GM19324 (cell line): ENCODE measurements around the gene FCRLA.
"Not testable (repeated sequence)": the region's sequence is repeated elsewhere in the genome, so short reads cannot be mapped to it uniquely, and the experiment has no call there.

Experiments
- ATAC-seq: cut with Tn5 transposase; IDR thresholded peaks from one replicate; pipeline ENCODE4 v1.9.1; 2021; ENCODE audit warnings: mild to moderate bottlenecking, moderate library complexity; ENCODE audit not compliant: unreplicated experiment, low FRiP score

Gene FCRLA

DNA sequence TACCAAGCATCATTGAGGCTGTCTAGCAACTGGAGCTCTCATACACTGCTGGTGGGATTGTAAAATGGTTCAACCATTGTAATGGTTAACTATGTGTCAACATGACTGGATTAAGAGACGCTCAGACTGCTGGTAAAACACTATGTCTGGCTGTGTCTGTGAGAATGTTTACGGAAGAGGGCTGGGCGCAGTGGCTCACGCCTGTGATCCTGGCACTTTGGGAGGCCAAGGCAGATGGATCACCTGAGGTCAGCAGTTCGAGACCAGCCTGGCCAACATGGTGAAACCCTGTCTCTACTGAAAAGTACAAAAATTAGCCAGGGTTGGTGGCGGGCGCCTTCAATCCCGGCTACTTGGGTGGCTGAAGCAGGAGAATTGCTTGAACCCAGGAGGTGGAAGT, 4.8 kb upstream of the FCRLA start:
- ATAC-seq = no peak

DNA sequence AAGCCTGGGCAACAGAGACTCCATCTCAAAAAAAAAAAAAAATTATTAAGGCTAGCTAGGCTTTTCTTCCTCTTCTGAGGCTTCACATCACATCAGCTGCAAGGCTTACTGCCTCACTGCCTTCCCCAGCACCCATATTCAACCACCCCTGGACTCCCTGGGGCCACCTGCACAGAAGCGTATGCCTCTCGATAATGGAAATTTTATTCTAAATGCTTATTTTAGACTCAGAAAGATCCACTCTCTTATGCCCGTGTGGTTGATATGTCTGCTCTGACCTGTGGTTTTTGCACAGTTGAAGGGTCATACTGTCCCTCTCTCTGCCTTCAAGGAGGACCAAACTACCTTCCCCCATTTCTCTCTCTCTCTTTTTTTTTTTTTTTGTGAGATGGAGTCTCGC, 1.5 kb upstream of the FCRLA start:
- no peak for ATAC-seq

- no peak for ATAC-seq
Measured at GRCh38 chr1:161706113-161706481, 932 bp upstream of the FCRLA start.

DNA sequence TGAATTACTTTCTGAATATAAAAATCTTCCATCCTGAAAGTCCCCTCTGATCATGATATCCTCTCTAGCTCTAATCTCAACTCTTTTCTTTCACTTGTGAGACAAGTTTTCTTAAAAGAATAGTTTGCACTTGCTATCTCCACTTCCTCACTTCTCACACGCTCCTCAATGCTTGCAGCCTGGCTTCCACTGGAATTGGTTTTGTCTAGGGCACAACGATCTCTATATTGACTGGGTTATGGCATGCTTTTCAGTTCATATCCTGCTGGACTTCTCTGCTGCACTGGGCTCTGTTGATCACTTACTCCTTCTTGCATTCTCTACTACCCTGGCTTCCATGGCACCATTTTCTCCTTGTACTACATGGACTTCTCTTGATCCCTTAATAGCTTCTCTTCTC, 474 bp downstream of the FCRLA start:
- no peak for ATAC-seq

GRCh38 chr1:161709373-161709772, 2.3 kb downstream of the FCRLA start:
- no peak for ATAC-seq

GRCh38 chr1:161710560-161710959, 3.5 kb downstream of the FCRLA start:
- ATAC-seq = no peak

GRCh38 chr1:161718559-161719324, 11.7 kb downstream of the FCRLA start:
- peak; percentile 51 for ATAC-seq

DNA sequence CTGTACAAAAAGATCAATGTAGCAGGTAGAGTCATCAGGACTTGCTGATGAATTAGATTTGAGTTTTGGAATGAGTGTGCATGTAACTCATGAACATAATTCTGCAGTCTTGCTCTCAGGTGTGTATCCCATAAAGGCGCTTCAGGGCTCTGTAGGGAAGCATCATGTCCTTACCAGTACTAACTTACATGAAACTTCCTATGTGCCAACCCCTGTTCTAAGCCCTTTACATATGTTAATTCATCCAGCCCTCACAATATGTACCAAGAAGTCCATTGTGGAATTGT, 12.2 kb downstream of the FCRLA start:
- peak; percentile 26 for ATAC-seq

DNA sequence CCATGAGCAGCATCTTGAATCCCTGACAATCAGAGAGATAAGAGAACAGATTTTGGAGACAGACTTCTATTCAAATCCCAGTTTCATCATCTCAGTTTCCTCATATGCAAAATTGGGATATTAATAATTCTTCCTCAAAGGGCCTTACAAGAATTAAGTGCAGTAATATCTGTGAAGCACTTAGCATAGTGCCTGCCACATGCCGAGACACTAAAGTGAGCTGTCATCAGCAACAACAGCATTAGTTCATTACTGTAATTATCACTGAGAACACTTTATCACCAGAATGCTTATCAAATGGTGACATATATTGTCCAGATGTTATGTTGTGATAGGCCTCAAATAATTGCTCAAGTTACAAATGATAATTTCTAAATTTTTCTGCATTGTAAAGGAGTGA, 13.4 kb downstream of the FCRLA start:
- ATAC-seq = no peak

- no peak for ATAC-seq
Measured at GRCh38 chr1:161720956-161721737, 14.1 kb downstream of the FCRLA start, which contains the start of gene FCRLB. Gene FCRLB, plus strand, starts transcription at chr1:161721544. Its CDS starts 1,129 bp downstream, at chr1:161722673.

DNA sequence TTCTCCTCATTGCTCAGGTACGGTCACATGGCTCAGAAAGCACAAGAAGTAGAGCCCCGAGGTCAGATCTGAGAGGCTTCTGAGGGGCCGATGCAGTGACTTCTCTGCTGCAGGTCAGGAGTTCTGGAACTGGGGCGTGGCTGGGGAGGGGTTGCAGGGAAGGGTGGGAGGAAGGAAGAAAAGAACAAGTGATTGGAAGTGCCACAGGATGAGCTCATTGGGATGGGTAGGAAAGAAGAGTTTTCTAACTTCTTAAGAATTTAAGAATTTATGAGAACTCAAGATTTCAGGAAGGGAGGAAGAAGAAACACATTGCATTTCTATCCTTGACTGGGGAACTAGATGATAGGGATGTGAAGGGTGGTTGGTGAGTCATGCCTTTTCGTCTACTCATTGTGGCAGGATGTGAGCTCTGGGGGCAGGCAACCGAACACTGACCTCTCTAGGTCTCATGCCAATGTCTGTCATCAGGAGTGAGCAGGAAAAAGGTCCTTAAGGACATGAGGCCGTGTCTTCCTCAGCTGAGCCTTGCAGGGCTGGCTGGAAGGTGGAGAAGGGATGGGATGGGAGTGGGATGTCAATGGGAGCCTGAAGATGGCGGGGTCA, 14.8 kb downstream of the FCRLA start:
- ATAC-seq = no peak

DNA sequence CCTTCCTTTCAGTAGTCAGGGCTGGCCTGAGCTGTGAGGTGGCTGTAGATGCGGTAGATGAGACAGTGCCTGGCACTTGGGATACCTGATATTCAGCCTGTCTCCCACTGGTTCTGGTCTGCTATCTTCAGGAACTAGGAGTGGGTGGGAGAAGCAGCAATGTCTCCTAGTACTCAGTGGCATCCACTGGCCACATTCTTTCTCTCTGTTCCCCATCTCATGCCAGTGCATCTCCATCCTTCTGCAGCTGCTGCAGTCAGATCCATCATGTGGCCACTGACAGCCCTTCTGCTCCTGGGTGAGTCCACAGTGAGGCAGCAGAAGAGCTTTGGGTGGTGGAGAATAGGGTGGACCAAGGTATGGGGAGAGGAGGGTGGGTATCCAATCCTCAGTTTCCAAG, 15.4 kb downstream of the FCRLA start:
- ATAC-seq = no peak

DNA sequence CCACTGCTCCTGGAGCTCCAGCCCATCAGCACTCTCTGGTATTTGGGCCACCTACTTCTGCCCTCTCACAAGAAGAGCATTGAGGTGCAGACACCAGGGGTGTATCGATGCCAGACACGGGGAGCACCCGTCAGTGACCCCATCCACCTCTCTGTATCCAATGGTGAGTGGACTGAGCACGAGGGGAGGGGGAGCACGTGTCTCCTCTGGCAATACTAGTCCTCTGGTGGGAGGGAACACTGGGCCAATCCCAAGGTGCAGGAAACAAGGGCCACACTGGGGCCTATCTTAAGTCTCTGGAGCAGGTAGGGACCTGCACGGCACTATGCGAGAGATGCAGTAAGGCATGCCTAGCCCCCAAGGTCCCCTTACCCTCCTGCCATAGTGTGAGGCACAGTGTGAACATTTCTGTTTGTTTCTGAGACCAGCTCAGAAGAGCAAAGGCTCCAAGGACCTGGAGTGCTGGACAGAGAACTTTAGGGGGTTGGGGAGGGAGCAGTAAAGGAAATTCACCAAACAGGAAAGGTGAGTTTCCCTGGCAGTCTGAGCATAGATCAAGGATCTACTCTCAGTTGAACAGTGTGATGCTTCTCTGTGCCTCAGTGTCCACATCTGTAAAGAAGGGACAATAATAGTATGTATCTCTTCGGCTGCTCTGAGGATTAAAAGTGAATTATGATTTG, 16.6 kb downstream of the FCRLA start:
- no peak for ATAC-seq

GRCh38 chr1:161725258-161725907, 18.4 kb downstream of the FCRLA start:
- ATAC-seq = not testable (repeated sequence)

GRCh38 chr1:161725908-161726472, 19.0 kb downstream of the FCRLA start:
- peak; percentile 23 for ATAC-seq

DNA sequence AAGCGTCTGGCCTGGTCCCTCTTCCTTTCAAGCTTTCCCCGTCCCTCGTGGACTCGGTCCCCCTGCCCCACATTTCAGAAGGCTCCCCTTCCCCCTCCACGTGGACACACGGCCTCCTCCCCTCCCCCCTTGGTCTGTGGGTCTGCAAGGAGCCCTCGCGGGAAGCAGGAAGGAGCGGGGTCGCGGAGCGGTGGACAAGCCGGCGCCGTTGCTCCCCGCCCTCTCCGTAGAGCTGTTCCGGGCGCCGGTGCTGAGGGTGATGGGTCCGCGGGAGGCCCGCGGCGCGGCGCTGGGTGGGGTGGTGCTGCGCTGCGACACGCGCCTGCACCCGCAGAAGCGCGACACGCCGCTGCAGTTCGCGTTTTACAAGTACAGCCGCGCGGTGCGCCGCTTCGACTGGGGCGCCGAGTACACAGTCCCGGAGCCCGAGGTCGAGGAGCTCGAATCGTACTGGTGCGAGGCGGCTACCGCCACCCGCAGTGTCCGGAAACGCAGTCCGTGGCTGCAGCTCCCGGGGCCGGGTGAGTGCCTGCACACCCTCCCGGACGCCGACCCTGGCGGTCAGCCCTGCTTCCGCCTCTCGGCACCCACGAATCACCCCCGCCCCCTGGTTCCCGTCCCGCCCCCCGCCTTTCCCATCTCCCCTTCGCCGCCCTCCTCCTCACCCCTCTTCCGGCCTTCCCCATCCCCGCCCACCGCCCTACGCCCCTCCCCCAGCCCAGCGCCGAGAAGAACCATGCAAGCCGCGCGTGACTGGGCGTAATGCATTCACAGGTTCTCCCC, 19.6 kb downstream of the FCRLA start:
- peak; percentile 69 for ATAC-seq

DNA sequence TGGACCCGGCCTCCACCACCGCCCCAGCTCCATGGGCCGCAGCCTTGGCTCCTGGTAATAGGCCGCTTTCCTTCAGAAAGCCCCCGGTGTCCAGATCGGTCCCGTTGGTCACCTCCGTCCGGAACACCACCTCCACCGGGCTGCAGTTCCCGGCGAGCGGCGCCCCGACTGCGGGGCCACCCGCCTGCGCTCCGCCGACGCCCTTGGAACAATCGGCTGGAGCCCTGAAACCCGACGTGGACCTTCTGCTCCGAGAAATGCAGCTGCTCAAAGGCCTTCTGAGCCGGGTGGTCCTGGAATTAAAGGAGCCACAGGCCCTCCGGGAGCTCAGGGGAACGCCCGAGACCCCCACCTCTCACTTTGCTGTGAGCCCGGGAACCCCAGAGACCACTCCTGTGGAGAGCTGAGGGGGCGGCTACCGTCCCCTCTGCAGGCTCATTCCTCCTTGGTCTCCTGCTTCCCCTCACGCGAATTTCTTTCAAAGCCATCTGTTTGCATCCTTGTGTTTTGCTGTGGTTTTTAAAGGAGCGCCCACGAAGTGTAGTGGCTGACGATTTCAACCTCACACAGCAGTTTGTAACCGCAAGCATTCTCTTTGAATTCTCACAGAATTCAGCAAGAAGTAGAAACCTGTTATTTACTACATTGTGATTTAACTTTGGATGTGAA, 20.4 kb downstream of the FCRLA start:
- ATAC-seq = no peak

- no peak for ATAC-seq
Measured at GRCh38 chr1:161728376-161729226, 21.6 kb downstream of the FCRLA start.
